Breast epithelium (tissue), 4 donors: ENCODE data around the gene MRPL52. TPM values are rescaled to one million over a fixed set of nuclear protein-coding genes. Genes with fewer than 3 reads are reported as not detected.
"Not testable (repeated sequence)": the region's sequence is repeated elsewhere in the genome, so short reads cannot be mapped to it uniquely, and the experiment has no call there.

Source experiments
- DNase-seq, 2 donors: peaks; one replicate each; pipeline ENCODE4 v3.0.0-alpha.2; 2019; ENCODE audit warnings: low spot score in 2 of 2
- H3K27ac ChIP-seq, 2 donors: fragments of 200-600 bp; sonication (generic) in 1 of 2; one replicate each; pipeline ENCODE4 v1.5.1; 2016 to 2019; ENCODE audit warnings: mild to moderate bottlenecking in 1 of 2
- H3K27me3 ChIP-seq, 2 donors: fragments of 200-600 bp; sonication (generic) in 1 of 2; one replicate each; pipeline versions ENCODE4 v1.5.1 to v1.6.0; 2017 to 2019; ENCODE audit warnings: control low read depth in 1 of 2, mild to moderate bottlenecking in 1 of 2
- H3K36me3 ChIP-seq: fragments of 200-600 bp; one replicate; pipeline ENCODE4 v1.5.1; 2019
- H3K4me1 ChIP-seq, 2 donors: fragments of 200-600 bp; sonication (generic); one replicate each; pipeline ENCODE4 v1.5.1; 2016 to 2019; ENCODE audit warnings: control low read depth in 1 of 2
- H3K4me3 ChIP-seq, 3 donors: fragments of 200-600 bp; sonication (generic); 1 replicate in 2 of 3; 2 replicates in 1 of 3; pipeline ENCODE4 v1.5.1; 2016 to 2019; ENCODE audit warnings: mild to moderate bottlenecking in 3 of 3, moderate library complexity in 2 of 3
- H3K9me3 ChIP-seq, 2 donors: fragments of 200-600 bp; sonication (generic) in 1 of 2; one replicate each; pipeline ENCODE4 v1.5.1; 2016 to 2019; ENCODE audit warnings: control low read depth in 1 of 2
- CTCF ChIP-seq, 3 donors: fragments of 450-650 bp; IDR thresholded peaks; one replicate each; pipeline ENCODE4 v1.5.1; 2016 to 2017; ENCODE audit warnings: antibody characterized with exemption in 3 of 3, mild to moderate bottlenecking in 3 of 3, moderate library complexity in 3 of 3
- POLR2A ChIP-seq: fragments of 450-650 bp; IDR thresholded peaks from one replicate; pipeline ENCODE4 v1.6.1; 2016; ENCODE audit warnings: antibody characterized with exemption, mild to moderate bottlenecking, moderate library complexity
- POLR2AphosphoS5 ChIP-seq, 3 donors: sonication (generic); formaldehyde crosslinking; IDR thresholded peaks; one replicate each; pipeline ENCODE4 v1.6.1; 2017; ENCODE audit warnings: antibody characterized with exemption in 3 of 3
- intact Hi-C: fragments of 100-400 bp; cut with DNase I; formaldehyde crosslinking; loops from one replicate; pipeline ENCODE4 v1.15.1; 2023; ENCODE audit warnings: low total_unique reads
- total RNA-seq, 3 donors: library from RNA; depleted of rRNA; stranded (reverse); fragments of >200 nt; gene quantifications; one replicate each; pipeline ENCODE4 v1.1.0, GENCODE V29; 2016

MRPL52 gene
- total RNA-seq, 3 donors from 2014 or later, result 22.7 to 39.4 (median 34.7) TPM

- intact Hi-C loops, result no loop called here
- H3K27me3 ChIP-seq, result no peaks in the 10 kb centered on the region
- H3K27ac ChIP-seq, result peak overlapping the region; percentile 91 to 97
- peaks cover 26 to 29% of the 10 kb centered on the region in 2 donors for H3K4me1 ChIP-seq
- H3K9me3 ChIP-seq, result no peaks in the 10 kb centered on the region
- peaks cover 6% of the 10 kb centered on the region for H3K36me3 ChIP-seq
- H3K4me3 ChIP-seq, result peak overlapping the region; percentile 6 to 50 (median 7)
- TF ChIP-seq CTCF (IDR thresholded peaks at IDR 0.05), result no peak
- peak in 1 of 3 donors; percentile 7 for TF ChIP-seq POLR2AphosphoS5 (IDR thresholded peaks at IDR 0.05)
- no peak for TF ChIP-seq POLR2A
- no peak for DNase-seq
These were observed 18.1 kb downstream of the MRPL52 start for GRCh38 chr14:22847661-22848341.

- peak overlapping the region; percentile 15 to 50 (median 22) for H3K4me3 ChIP-seq
- H3K36me3 ChIP-seq, result peaks cover 6% of the 10 kb centered on the region
- H3K4me1 ChIP-seq, result peaks cover 28 to 30% of the 10 kb centered on the region in 2 donors
- H3K9me3 ChIP-seq, result no peaks in the 10 kb centered on the region
- intact Hi-C loops, result no loop called here
- no peaks in the 10 kb centered on the region for H3K27me3 ChIP-seq
- peak in 1 of 2 donors; percentile 70 for DNase-seq
- peak; percentile 19 to 91 (median 85) for TF ChIP-seq POLR2AphosphoS5 (IDR thresholded peaks at IDR 0.05)
- TF ChIP-seq POLR2A, result no peak
- H3K27ac ChIP-seq, result peak overlapping the region; percentile 91 to 97
These were observed 18.9 kb downstream of the MRPL52 start for GRCh38 chr14:22848351-22849164.

- Histone ChIP-seq H3K36me3 (peaks cover 5% of the 10 kb centered on the region), H3K27me3 (no peaks in the 10 kb centered on the region), H3K9me3 (no peaks in the 10 kb centered on the region), H3K4me1 (peaks cover 28 to 30% of the 10 kb centered on the region in 2 donors), H3K27ac (peak overlapping the region; percentile 91 to 97), H3K4me3 (peak overlapping the region; percentile 3 to 50 (median 11))
- TF ChIP-seq POLR2AphosphoS5 (IDR thresholded peaks at IDR 0.05), result peak; percentile 8 to 42 (median 15)
- TF ChIP-seq CTCF (IDR thresholded peaks at IDR 0.05), result no peak
- intact Hi-C loops, result no loop called here
- DNase-seq, result peak; percentile 50 to 63
These were observed 19.6 kb downstream of the MRPL52 start for GRCh38 chr14:22849212-22849819.

GRCh38 chr14:22850944-22851764 is 21.5 kb downstream of the MRPL52 start:
- Histone ChIP-seq H3K27me3 (no peaks in the 10 kb centered on the region), H3K9me3 (no peaks in the 10 kb centered on the region), H3K4me3 (peak overlapping the region in 1 of 3 donors; percentile 23), H3K4me1 (peaks cover 28% of the 10 kb centered on the region in 2 donors), H3K27ac (peak overlapping the region; percentile 91 to 97), H3K36me3 (no peaks in the 10 kb centered on the region)
- DNase-seq, result peak; percentile 78 to 88
- intact Hi-C loops, result no loop called here
- TF ChIP-seq CTCF (IDR thresholded peaks at IDR 0.05), result no peak
- peak in 2 of 3 donors; percentile 79 to 85 for TF ChIP-seq POLR2AphosphoS5 (IDR thresholded peaks at IDR 0.05)

- intact Hi-C loops, H3K36me3 ChIP-seq, H3K27me3 ChIP-seq, H3K9me3 ChIP-seq, DNase-seq, H3K4me3 ChIP-seq: not testable (repeated sequence)
- H3K27ac ChIP-seq, result peak overlapping the region; percentile 91 to 97
- H3K4me1 ChIP-seq, result peaks cover 28% of the 10 kb centered on the region in 2 donors
These were observed 22.5 kb downstream of the MRPL52 start for GRCh38 chr14:22852178-22852577.
